Measurements from ENCODE around the gene ARHGAP24. TPM values are rescaled to one million over a fixed set of nuclear protein-coding genes. Genes with fewer than 3 reads are reported as not detected.
"Not testable (repeated sequence)": the region's sequence is repeated elsewhere in the genome, so short reads cannot be mapped to it uniquely, and the experiment has no call there.

ARHGAP24 gene
- total and polyA plus RNA-seq, 2 donors from 2014 or later: 78.1 to 94.7 TPM

GRCh38 chr4:85836588-85837438 lies 361.9 kb downstream of the ARHGAP24 start:
- Histone ChIP-seq H3K9me3 (ENCODE audit: control insufficient read depth in 2 of 3, insufficient read depth in 1 of 3, low read length in 3 of 3) (no peaks in the 10 kb centered on the region), H3K4me1 (ENCODE audit: control insufficient read depth in 2 of 3, insufficient read depth in 2 of 3, low read depth in 1 of 3, low read length in 3 of 3) (peaks cover 0 to 20% (median 14%) of the 10 kb centered on the region in 3 donors), H3K27me3 (ENCODE audit: control insufficient read depth, insufficient read depth, low read length) (no peaks in the 10 kb centered on the region), H3K4me3 (ENCODE audit: low read length in 3 of 3) (peak overlapping the region in 2 of 3 donors; percentile 9 to 14), H3K36me3 (ENCODE audit: control insufficient read depth in 2 of 3, insufficient read depth in 3 of 3, low read length in 3 of 3) (no peaks in the 10 kb centered on the region), H3K9ac (ENCODE audit: low read length in 3 of 3) (no peak overlapping the region), H3K27ac (ENCODE audit: low read depth in 2 of 2, low read length in 2 of 2) (peak overlapping the region in 1 of 2 donors; percentile 56)
- TF ChIP-seq, protein P1, sequence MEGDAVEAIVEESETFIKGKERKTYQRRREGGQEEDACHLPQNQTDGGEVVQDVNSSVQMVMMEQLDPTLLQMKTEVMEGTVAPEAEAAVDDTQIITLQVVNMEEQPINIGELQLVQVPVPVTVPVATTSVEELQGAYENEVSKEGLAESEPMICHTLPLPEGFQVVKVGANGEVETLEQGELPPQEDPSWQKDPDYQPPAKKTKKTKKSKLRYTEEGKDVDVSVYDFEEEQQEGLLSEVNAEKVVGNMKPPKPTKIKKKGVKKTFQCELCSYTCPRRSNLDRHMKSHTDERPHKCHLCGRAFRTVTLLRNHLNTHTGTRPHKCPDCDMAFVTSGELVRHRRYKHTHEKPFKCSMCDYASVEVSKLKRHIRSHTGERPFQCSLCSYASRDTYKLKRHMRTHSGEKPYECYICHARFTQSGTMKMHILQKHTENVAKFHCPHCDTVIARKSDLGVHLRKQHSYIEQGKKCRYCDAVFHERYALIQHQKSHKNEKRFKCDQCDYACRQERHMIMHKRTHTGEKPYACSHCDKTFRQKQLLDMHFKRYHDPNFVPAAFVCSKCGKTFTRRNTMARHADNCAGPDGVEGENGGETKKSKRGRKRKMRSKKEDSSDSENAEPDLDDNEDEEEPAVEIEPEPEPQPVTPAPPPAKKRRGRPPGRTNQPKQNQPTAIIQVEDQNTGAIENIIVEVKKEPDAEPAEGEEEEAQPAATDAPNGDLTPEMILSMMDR (IDR thresholded peaks at IDR 0.05; ENCODE audit: borderline replicate concordance, extremely low read depth, insufficient read depth): no peak
- intact Hi-C loops (cut with DNase I): no loop called here
- no peak for DNase-seq
- no peak for FAIRE-seq

GRCh38 chr4:85837439-85837733 lies 362.4 kb downstream of the ARHGAP24 start:
- H3K36me3 ChIP-seq (ENCODE audit: control insufficient read depth in 2 of 3, insufficient read depth in 3 of 3, low read length in 3 of 3): no peaks in the 10 kb centered on the region
- DNase-seq: peak in 4 of 5 donors; percentile 37 to 73 (median 58)
- no peaks in the 10 kb centered on the region for H3K9me3 ChIP-seq (ENCODE audit: control insufficient read depth in 2 of 3, insufficient read depth in 1 of 3, low read length in 3 of 3)
- H3K4me1 ChIP-seq (ENCODE audit: control insufficient read depth in 2 of 3, insufficient read depth in 2 of 3, low read depth in 1 of 3, low read length in 3 of 3): peaks cover 0 to 15% (median 11%) of the 10 kb centered on the region in 3 donors
- TF ChIP-seq, protein P1 (IDR thresholded peaks at IDR 0.05; ENCODE audit: borderline replicate concordance, extremely low read depth, insufficient read depth): no peak
- no peak for FAIRE-seq
- H3K27me3 ChIP-seq (ENCODE audit: control insufficient read depth, insufficient read depth, low read length): no peaks in the 10 kb centered on the region
- intact Hi-C loops (cut with DNase I): no loop called here
- no peak overlapping the region for H3K9ac ChIP-seq (ENCODE audit: low read length in 3 of 3)
- H3K4me3 ChIP-seq (ENCODE audit: low read length in 3 of 3): peak overlapping the region in 2 of 3 donors; percentile 9 to 14
- peak overlapping the region in 1 of 2 donors; percentile 56 for H3K27ac ChIP-seq (ENCODE audit: low read depth in 2 of 2, low read length in 2 of 2)

GRCh38 chr4:85839981-85840451 lies 365.1 kb downstream of the ARHGAP24 start:
- intact Hi-C loops (cut with DNase I); DNase-seq; H3K9ac ChIP-seq (ENCODE audit: low read length in 3 of 3); H3K4me1 ChIP-seq (ENCODE audit: control insufficient read depth in 2 of 3, insufficient read depth in 2 of 3, low read depth in 1 of 3, low read length in 3 of 3); FAIRE-seq; H3K36me3 ChIP-seq (ENCODE audit: control insufficient read depth in 2 of 3, insufficient read depth in 3 of 3, low read length in 3 of 3); H3K27me3 ChIP-seq (ENCODE audit: control insufficient read depth, insufficient read depth, low read length); H3K27ac ChIP-seq (ENCODE audit: low read depth in 2 of 2, low read length in 2 of 2); H3K4me3 ChIP-seq (ENCODE audit: low read length in 3 of 3); H3K9me3 ChIP-seq (ENCODE audit: control insufficient read depth in 2 of 3, insufficient read depth in 1 of 3, low read length in 3 of 3): not testable (repeated sequence)

DNA sequence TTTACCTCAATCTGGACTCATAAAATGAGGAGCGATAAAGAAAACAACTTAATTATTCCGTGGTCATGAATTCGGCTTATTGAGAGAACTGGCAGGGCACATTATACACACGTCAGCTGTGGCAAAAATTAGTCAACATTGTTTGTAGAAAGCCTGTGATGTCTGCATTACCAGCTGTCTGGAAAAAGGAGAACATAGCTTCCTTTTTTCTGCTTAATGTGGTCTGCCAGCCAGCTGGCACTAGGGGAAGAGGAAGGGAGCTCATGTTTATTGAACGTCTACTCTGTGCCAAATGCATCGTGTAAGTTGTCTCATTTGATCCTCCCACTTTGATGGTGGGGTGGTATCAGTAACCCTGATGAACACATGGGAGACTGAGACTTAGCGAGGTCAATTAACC lies 367.6 kb downstream of the ARHGAP24 start:
- H3K36me3 ChIP-seq (ENCODE audit: control insufficient read depth in 2 of 3, insufficient read depth in 3 of 3, low read length in 3 of 3): no peaks in the 10 kb centered on the region
- H3K9me3 ChIP-seq (ENCODE audit: control insufficient read depth in 2 of 3, insufficient read depth in 1 of 3, low read length in 3 of 3): no peaks in the 10 kb centered on the region
- H3K4me1 ChIP-seq (ENCODE audit: control insufficient read depth in 2 of 3, insufficient read depth in 2 of 3, low read depth in 1 of 3, low read length in 3 of 3): no peaks in the 10 kb centered on the region
- TF ChIP-seq, protein P1 (IDR thresholded peaks at IDR 0.05; ENCODE audit: borderline replicate concordance, extremely low read depth, insufficient read depth): no peak
- FAIRE-seq (no peak), DNase-seq (no peak)
- H3K9ac ChIP-seq (ENCODE audit: low read length in 3 of 3): peak overlapping the region in 1 of 3 donors; percentile 10
- H3K27me3 ChIP-seq (ENCODE audit: control insufficient read depth, insufficient read depth, low read length): no peaks in the 10 kb centered on the region
- intact Hi-C loops (cut with DNase I): no loop called here
- H3K4me3 ChIP-seq (ENCODE audit: low read length in 3 of 3): no peak overlapping the region
- no peak overlapping the region for H3K27ac ChIP-seq (ENCODE audit: low read depth in 2 of 2, low read length in 2 of 2)

- DNase-seq; H3K9ac ChIP-seq (ENCODE audit: low read length in 3 of 3); H3K27ac ChIP-seq (ENCODE audit: low read depth in 2 of 2, low read length in 2 of 2); intact Hi-C loops (cut with DNase I); H3K4me3 ChIP-seq (ENCODE audit: low read length in 3 of 3); FAIRE-seq; H3K36me3 ChIP-seq (ENCODE audit: control insufficient read depth in 2 of 3, insufficient read depth in 3 of 3, low read length in 3 of 3); H3K9me3 ChIP-seq (ENCODE audit: control insufficient read depth in 2 of 3, insufficient read depth in 1 of 3, low read length in 3 of 3); H3K4me1 ChIP-seq (ENCODE audit: control insufficient read depth in 2 of 3, insufficient read depth in 2 of 3, low read depth in 1 of 3, low read length in 3 of 3); H3K27me3 ChIP-seq (ENCODE audit: control insufficient read depth, insufficient read depth, low read length): not testable (repeated sequence)
These were observed 378.8 kb downstream of the ARHGAP24 start for GRCh38 chr4:85853740-85854139.
